Central memory CD4-positive, alpha-beta T cell (primary cell): ENCODE measurements around the gene PROM2.
"Not testable (repeated sequence)": the region's sequence is repeated elsewhere in the genome, so short reads cannot be mapped to it uniquely, and the experiment has no call there.

ENCODE experiments used
- DNase-seq: peaks from one replicate; pipeline ENCODE4 v3.0.0; 2022

PROM2 gene

DNA sequence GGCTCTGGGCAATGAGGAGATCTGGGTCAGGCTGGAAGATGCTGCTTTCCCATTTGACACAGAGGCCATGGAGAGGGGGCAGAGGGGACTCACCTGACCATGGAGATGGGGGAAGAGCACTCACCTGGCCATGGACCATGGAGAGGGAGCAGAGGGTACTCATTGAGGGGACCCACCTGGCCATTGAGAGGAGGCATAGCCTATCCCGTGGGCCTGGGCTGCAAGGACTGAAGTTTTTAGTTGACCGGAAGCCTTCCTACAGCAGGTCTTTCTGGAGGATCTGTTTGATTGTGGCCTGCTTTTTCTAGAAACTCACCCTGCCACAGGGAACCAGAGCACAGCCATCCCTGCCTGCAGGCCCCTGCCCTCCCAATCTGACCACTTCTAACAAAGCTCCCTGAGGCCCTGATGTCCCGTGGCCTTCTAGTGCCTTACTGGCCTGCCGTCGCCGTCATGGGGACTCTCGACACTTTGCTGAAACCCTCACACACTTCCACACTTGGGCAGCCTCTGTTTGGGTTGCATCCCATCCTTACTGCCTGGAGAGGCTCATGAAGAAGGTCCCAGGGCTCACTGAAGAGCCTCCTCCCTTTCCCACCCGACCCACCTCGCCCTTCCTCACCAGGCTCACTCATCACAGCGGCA is 5.1 kb upstream of the PROM2 start:
- no peak for DNase-seq

DNA sequence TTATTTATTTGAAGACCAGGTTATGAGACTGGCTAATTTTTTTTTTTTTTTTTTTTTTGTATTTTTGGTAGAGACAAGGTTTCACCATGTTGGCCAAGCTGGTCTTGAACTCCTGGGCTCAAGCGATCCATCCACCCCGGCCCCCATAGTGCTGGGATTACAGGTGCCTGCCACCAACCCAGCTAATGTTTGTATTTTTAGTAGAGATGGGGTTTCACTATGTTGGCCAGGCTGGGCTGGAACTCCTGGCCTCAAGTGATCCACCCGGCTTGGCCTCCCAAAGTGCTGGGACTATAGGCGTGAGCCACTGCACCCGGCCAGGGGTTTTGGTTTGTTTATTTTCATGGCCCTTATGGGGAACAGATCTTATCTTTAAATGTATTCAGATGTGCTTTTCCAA is 4.5 kb upstream of the PROM2 start:
- DNase-seq = not testable (repeated sequence)

DNA sequence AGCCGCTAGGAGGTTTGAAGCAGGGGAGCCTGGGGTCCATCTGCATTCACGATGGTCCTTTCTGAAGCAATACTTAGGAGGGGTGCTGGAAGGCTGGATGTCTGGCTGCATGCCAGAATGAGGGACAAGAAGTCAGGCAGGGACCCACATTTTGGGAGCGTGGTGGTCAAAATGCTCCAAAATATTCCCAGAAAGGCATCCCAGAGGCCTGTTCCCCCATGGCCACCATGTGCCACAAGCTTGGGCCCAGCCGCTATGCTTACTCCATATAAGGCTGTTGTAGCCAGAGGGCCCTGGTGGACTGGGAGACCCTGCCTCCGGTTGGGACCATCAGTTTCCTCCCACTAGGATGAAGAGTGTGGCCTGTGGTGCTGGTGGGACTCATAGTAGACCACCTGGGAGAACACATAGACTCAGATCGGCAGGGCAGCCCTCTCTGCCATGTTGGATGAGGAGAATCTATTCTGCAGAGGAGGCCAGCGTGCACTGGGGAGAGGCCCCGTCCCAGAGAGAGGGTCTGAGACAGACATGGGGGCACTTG is 3.6 kb upstream of the PROM2 start:
- DNase-seq = no peak

DNA sequence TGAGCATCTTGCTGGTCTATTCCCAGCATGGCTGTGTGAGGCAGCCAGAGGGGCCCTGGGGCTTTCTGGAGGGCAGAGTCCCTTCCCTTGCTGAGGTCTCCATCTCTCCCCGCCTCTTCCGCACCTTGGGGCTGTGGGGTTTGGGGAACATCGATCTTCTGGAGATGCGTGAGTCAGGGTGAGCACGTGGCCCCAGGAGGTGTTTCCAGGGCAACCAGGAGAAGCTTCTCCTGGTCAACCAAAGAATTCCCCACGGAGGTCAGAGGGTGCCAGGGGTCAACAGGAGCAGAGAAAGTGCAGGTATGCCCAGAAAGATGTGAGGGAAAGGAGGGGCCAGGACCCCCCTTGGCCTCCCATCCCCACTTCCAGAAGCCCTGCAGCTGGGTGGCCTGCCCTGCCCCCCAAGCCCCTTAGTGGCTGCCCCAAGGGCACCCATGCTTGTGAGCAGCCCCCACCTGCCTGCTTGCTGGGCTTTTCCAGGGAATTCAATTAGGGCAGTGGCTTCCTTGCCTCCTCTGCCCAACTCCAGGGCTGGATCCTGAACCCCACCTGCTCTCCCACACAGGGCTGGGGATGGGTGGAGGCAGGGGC is 2.8 kb upstream of the PROM2 start:
- DNase-seq = no peak

GRCh38 chr2:95272299-95272751 is 1.9 kb upstream of the PROM2 start:
- no peak for DNase-seq

GRCh38 chr2:95272781-95273180 is 1.5 kb upstream of the PROM2 start:
- DNase-seq = no peak

DNA sequence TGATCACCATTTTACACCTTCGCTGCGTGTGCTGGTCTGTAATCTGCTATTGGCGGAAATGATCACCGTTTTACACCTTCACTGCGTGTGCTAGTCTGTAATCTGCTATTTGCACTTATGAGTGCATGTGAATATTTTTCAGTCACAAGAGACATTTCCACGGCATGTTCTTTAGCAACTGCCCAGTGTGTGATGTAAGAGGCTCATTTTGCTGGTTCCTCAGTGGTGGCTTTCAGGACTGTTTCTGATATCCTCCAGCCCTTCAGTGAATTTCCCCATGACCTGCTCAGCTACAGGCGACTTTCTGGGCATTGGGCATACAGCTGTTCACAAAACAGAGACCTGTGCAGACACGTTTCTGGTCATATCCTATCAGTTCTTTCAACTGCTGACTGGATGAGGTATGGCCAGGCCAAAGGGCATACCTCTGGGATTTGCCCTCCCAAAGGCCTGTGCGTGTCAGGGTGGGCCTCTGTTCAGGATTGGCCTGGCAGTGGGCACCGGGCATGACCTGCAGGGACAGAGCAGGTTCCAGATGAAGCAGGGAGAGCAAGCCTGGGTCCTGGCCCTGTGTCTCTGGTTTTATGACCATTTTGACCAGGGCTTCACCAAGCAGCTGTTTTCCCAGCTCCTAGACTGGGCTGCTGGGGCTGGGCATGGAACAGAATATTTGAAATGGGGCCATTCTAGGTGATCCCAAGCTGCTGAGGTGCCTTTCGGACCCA is 521 bp upstream of the PROM2 start:
- DNase-seq = no peak

DNA sequence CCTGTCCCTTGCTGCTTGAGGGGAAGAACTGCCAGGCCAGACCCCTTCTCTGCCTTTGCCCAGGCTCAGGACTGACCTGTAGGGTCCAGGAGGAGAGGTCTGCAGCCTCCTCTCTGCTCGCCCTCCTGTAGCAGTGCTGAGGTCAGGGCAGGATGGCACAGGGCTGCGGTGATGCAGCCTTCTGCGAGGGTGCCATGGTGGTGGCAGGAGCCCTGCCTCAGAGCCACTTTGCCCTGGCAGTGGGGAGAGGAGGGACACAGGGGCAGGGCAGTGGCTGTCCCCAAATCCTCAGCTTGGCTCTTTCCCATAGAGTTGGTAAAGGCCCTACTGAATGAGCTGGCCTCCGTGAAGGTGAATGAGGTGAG is 884 bp downstream of the PROM2 start:
- no peak for DNase-seq

- no peak for DNase-seq
Observed at GRCh38 chr2:95275601-95276243, 1.5 kb downstream of the PROM2 start.

DNA sequence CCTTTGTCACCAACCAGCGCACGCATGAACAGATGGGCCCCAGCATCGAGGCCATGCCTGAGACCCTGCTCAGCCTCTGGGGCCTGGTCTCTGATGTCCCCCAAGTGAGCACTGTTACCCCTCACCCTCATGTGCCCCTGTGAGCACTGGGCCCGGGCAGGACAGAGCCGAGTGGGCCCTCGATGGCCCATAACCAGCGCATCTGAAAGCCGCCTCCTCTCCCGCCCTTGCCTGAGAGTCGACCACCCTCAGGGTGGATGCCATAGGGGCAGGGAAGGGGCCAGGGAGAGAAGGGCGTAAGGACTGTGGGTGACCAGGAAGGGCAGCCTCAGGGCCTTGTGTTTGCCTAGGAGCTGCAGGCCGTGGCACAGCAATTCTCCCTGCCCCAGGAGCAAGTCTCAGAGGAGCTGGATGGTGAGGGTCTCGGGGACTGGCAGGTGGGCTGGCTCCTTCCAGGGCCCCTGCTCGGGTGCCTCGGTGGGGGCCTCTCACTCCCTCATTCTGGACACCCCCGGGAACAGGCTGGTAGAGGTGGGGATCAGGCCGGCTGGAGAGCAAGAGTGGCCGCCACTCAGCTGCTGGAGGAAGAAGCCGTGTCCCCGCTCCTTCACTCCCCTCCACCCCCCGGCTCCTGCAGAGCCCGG is 2.1 kb downstream of the PROM2 start:
- no peak for DNase-seq

DNA sequence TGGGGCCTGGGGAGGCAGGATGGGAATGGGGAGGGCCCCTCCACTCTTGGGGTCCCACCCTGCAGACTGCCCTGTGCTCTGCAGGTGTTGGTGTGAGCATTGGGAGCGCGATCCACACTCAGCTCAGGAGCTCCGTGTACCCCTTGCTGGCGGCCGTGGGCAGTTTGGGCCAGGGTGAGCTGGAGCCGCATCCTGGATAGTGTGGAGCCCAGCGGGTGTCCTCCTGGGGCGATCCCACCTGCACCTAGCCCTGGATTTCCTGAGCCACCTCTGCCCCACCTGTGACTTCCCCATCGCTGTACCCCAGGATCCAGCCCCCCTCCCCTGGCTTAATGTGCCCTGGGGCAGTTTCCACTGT is 2.6 kb downstream of the PROM2 start:
- DNase-seq = no peak

DNA sequence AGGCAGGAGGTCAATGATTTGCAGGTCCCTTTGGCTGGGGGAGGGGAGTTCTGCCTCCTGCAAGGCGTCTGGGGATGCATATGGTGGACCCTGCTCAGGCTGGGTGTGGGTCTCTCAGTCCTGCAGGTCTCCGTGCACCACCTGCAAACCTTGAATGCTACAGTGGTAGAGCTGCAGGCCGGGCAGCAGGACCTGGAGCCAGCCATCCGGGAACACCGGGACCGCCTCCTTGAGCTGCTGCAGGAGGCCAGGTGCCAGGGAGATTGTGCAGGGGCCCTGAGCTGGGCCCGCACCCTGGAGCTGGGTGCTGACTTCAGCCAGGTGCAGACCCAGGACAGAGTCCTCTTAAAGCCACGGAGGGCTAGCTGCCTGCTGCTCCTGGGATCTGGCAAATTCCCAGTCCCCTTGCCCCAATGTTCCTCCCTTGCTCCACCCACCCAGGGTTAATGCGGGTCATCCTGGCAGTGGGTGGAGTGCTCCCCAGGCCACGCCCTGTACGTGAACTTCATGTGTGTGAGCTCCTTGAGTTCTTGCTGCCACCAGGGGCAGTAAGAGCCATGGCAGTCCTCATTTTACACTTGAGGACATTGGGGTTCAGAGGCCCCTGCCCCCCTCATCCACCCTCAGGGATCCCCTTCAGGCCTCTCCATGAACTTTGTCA is 3.1 kb downstream of the PROM2 start:
- no peak for DNase-seq

- no peak for DNase-seq
Observed at GRCh38 chr2:95278051-95278471, 3.8 kb downstream of the PROM2 start.

GRCh38 chr2:95278637-95279225 is 4.5 kb downstream of the PROM2 start:
- no peak for DNase-seq

- DNase-seq = no peak
Observed at GRCh38 chr2:95279435-95280035, 5.3 kb downstream of the PROM2 start.

DNA sequence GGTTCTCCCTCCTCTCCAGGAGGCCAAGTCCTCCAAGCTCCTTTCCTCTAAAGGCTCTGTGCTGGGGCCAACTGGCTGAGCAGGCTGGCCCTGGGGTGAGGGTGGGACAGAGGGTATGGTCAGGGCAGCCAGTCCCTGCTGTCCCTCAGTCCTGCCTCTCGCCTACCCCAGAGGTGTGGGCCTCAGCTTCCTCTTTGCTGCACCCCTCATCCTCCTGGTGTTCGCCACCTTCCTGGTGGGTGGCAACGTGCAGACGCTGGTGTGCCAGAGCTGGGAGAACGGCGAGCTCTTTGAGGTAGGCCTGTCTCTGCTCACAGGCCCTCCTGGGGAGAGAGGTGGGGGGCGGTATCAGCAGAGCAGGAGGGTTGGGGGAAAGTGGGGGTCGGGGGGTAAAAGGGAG is 6.8 kb downstream of the PROM2 start:
- no peak for DNase-seq

- DNase-seq = no peak
Observed at GRCh38 chr2:95281786-95282185, 7.5 kb downstream of the PROM2 start.

DNA sequence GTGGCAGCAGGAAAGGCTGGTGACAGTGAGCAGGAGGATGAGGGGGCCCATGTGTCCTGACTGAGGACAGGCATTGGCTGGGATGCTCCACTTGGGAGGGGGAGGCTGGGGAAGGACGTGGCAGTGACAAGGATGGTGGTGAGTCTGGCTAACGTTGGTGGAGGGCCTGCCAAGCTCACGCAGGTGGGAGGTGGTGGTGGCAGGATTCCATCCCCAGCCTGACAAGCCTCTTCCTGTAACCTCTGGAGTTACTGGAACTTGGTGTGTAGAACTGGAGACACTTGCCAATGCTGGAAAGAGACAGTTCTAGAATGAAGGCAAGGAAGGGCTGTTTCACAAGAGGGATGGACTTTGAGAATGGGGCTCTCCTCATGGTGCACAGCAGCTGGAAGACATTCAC is 8.2 kb downstream of the PROM2 start:
- no peak for DNase-seq

GRCh38 chr2:95283562-95283961 is 9.3 kb downstream of the PROM2 start:
- DNase-seq = no peak

DNA sequence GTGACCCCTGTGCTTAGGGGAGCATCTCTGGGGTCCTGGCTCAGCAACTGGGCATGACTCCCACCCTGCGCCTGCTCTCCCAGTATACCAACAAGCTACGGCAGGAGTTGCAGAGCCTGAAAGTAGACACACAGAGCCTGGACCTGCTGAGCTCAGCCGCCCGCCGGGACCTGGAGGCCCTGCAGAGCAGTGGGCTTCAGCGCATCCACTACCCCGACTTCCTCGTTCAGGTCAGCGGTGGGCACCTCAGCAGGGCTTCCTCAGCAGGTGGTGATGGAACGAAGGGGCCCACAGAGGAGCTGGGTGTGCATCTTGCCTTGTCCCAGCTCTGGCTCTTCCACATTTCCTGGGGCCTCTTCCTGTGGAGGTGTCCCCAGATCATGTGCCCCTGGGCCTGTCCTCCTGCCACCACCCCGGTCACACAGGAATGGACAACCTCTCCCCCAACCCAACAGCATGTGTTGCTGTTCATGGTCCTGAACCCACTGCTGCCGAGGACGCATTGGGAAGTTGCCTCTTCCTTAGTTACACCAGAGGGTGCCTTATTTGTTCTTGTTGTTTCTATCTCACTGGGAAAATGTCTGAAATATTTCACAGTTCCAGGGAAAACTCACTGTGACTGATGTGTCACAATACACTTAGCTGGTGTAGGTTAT is 10.8 kb downstream of the PROM2 start:
- no peak for DNase-seq

GRCh38 chr2:95285542-95285932 is 11.3 kb downstream of the PROM2 start:
- no peak for DNase-seq
